ENCODE measurements around the gene ACAD8. TPM values are rescaled to one million over a fixed set of nuclear protein-coding genes. Genes with fewer than 3 reads are reported as not detected.

Gene ACAD8
- total RNA-seq: 10 to 100 TPM; 20.5 to 46.2 (median 40.4) TPM

GRCh38 chr11:134253188-134253993 lies at the start of gene ACAD8, which contains the start of gene THYN1:
TSS of gene ACAD8 (plus strand) at chr11:134253568. CDS start at chr11:134253601, 33 bp downstream.
TSS of gene THYN1 (minus strand) at chr11:134253352. CDS start at chr11:134252882, 470 bp downstream.
- Histone ChIP-seq H3K4me3 (peak within 1 kb of the TSS; percentile 81 to 96 (median 91)), H3K27me3 (no peaks in the 10 kb centered on the region), H3K27ac (peak within 1 kb of the TSS; percentile 61 to 71), H3K9me3 (no peaks in the 10 kb centered on the region), H3K4me1 (peaks cover 5 to 14% of the 10 kb centered on the region in 2 donors), H3K36me3 (no peaks in the 10 kb centered on the region)
- intact Hi-C loops (cut with DNase I; ENCODE audit: low total_unique reads): no loop called here
- peak; percentile 95 for DNase-seq (ENCODE audit: low spot score in 2 of 2)
- TF ChIP-seq CTCF (IDR thresholded peaks at IDR 0.05): peak in 2 of 3 donors; percentile 29 to 37
- TF ChIP-seq POLR2AphosphoS5 (IDR thresholded peaks at IDR 0.05): peak; percentile 79 to 80 (median 80)
- TF ChIP-seq POLR2A (IDR thresholded peaks at IDR 0.05): peak; percentile 24

- DNase-seq (ENCODE audit: low spot score in 2 of 2): no peak
- no peak for TF ChIP-seq POLR2AphosphoS5 (IDR thresholded peaks at IDR 0.05)
- TF ChIP-seq CTCF (IDR thresholded peaks at IDR 0.05): no peak
- no peak for TF ChIP-seq POLR2A (IDR thresholded peaks at IDR 0.05)
- H3K27ac ChIP-seq: no peak overlapping the region
- no peak overlapping the region for H3K4me3 ChIP-seq
- no peaks in the 10 kb centered on the region for H3K9me3 ChIP-seq
- H3K36me3 ChIP-seq: peaks cover 3% of the 10 kb centered on the region
- H3K4me1 ChIP-seq: no peaks in the 10 kb centered on the region
- H3K27me3 ChIP-seq: no peaks in the 10 kb centered on the region
- intact Hi-C loops (cut with DNase I; ENCODE audit: low total_unique reads): no loop called here
These were observed 47.6 kb upstream of the ACAD8 start for GRCh38 chr11:134205729-134206128.

- peaks cover 3% of the 10 kb centered on the region for H3K36me3 ChIP-seq
- no peak overlapping the region for H3K27ac ChIP-seq
- no peak overlapping the region for H3K4me3 ChIP-seq
- no peaks in the 10 kb centered on the region for H3K27me3 ChIP-seq
- H3K4me1 ChIP-seq: no peaks in the 10 kb centered on the region
- intact Hi-C loops (cut with DNase I; ENCODE audit: low total_unique reads): no loop called here
- no peaks in the 10 kb centered on the region for H3K9me3 ChIP-seq
- no peak for DNase-seq (ENCODE audit: low spot score in 2 of 2)
- TF ChIP-seq POLR2AphosphoS5 (IDR thresholded peaks at IDR 0.05) (no peak), CTCF (IDR thresholded peaks at IDR 0.05) (no peak), POLR2A (IDR thresholded peaks at IDR 0.05) (no peak)
These were observed 47.2 kb upstream of the ACAD8 start for GRCh38 chr11:134206185-134206584.

- Histone ChIP-seq H3K36me3 (no peaks in the 10 kb centered on the region), H3K27me3 (no peaks in the 10 kb centered on the region), H3K4me1 (no peaks in the 10 kb centered on the region), H3K9me3 (no peaks in the 10 kb centered on the region), H3K27ac (no peak overlapping the region), H3K4me3 (no peak overlapping the region)
- intact Hi-C loops (cut with DNase I; ENCODE audit: low total_unique reads): no loop called here
- TF ChIP-seq POLR2A (IDR thresholded peaks at IDR 0.05): no peak
- no peak for TF ChIP-seq POLR2AphosphoS5 (IDR thresholded peaks at IDR 0.05)
- TF ChIP-seq CTCF (IDR thresholded peaks at IDR 0.05): peak in 2 of 3 donors; percentile 49 to 58
- no peak for DNase-seq (ENCODE audit: low spot score in 2 of 2)
These were observed 45.7 kb upstream of the ACAD8 start for GRCh38 chr11:134207538-134208239.

- intact Hi-C loops (cut with DNase I; ENCODE audit: low total_unique reads): no loop called here
- TF ChIP-seq POLR2AphosphoS5 (IDR thresholded peaks at IDR 0.05) (no peak), POLR2A (IDR thresholded peaks at IDR 0.05) (no peak), CTCF (IDR thresholded peaks at IDR 0.05) (no peak)
- no peaks in the 10 kb centered on the region for H3K27me3 ChIP-seq
- DNase-seq (ENCODE audit: low spot score in 2 of 2): no peak
- no peaks in the 10 kb centered on the region for H3K36me3 ChIP-seq
- no peaks in the 10 kb centered on the region for H3K9me3 ChIP-seq
- no peak overlapping the region for H3K27ac ChIP-seq
- no peak overlapping the region for H3K4me3 ChIP-seq
- H3K4me1 ChIP-seq: no peaks in the 10 kb centered on the region
These were observed 37.5 kb upstream of the ACAD8 start for GRCh38 chr11:134215836-134216235.

All from breast epithelium (tissue), 4 donors.